Hematopoietic multipotent progenitor cell treated with erythropoietin and hydrocortisone succinate and interleukin-3 and kit ligand, for 4 days (in vitro differentiated cells): ENCODE data around the gene TBXAS1.

ENCODE experiments used
- DNase-seq: peaks from one replicate; pipeline ENCODE4 v3.0.0-alpha.2; 2015

Gene TBXAS1

GRCh38 chr7:139949629-139950028 is 120.6 kb downstream of the TBXAS1 start:
- DNase-seq, result no peak

- DNase-seq, result no peak
These were observed 121.9 kb downstream of the TBXAS1 start for GRCh38 chr7:139950881-139951525.

- DNase-seq, result no peak
These were observed 124.2 kb downstream of the TBXAS1 start for GRCh38 chr7:139953229-139953628.

GRCh38 chr7:139955109-139955820 is 126.2 kb downstream of the TBXAS1 start:
- DNase-seq, result no peak

- no peak for DNase-seq
These were observed 129.7 kb downstream of the TBXAS1 start for GRCh38 chr7:139958599-139959284.

GRCh38 chr7:139959285-139959628 is 130.2 kb downstream of the TBXAS1 start:
- DNase-seq, result no peak

- no peak for DNase-seq
These were observed 130.7 kb downstream of the TBXAS1 start for GRCh38 chr7:139959718-139960117.

GRCh38 chr7:139960157-139960556 is 131.1 kb downstream of the TBXAS1 start:
- DNase-seq, result no peak

GRCh38 chr7:139965942-139966628 is 137.0 kb downstream of the TBXAS1 start:
- DNase-seq, result no peak

- DNase-seq, result no peak
These were observed 137.9 kb downstream of the TBXAS1 start for GRCh38 chr7:139966949-139967348.

- no peak for DNase-seq
These were observed 139.9 kb downstream of the TBXAS1 start for GRCh38 chr7:139968931-139969330.

GRCh38 chr7:139972029-139972428 is 143.0 kb downstream of the TBXAS1 start:
- DNase-seq, result no peak

- no peak for DNase-seq
These were observed 144.3 kb downstream of the TBXAS1 start for GRCh38 chr7:139973101-139974050.

GRCh38 chr7:139974179-139974811 is 145.2 kb downstream of the TBXAS1 start:
- no peak for DNase-seq

- DNase-seq, result no peak
These were observed 147.2 kb downstream of the TBXAS1 start for GRCh38 chr7:139976055-139976837.

- DNase-seq, result no peak
These were observed 148.0 kb downstream of the TBXAS1 start for GRCh38 chr7:139976838-139977656.

GRCh38 chr7:139981511-139981895 is 152.4 kb downstream of the TBXAS1 start:
- no peak for DNase-seq

- DNase-seq, result no peak
These were observed 154.2 kb downstream of the TBXAS1 start for GRCh38 chr7:139982927-139983920.
